Mammary microvascular endothelial cell (primary cell): ENCODE measurements around the gene RRP8. TPM values are rescaled to one million over a fixed set of nuclear protein-coding genes. Genes with fewer than 3 reads are reported as not detected.

ENCODE experiments used
- total RNA-seq: library from RNA; depleted of rRNA; stranded (reverse); fragments of >200 nt; gene quantifications from 2 replicates; pipeline ENCODE4 v1.2.3, GENCODE V29; 2015

Gene RRP8
- total RNA-seq, result 17.4 and 19.6 TPM in 2 replicates

DNA sequence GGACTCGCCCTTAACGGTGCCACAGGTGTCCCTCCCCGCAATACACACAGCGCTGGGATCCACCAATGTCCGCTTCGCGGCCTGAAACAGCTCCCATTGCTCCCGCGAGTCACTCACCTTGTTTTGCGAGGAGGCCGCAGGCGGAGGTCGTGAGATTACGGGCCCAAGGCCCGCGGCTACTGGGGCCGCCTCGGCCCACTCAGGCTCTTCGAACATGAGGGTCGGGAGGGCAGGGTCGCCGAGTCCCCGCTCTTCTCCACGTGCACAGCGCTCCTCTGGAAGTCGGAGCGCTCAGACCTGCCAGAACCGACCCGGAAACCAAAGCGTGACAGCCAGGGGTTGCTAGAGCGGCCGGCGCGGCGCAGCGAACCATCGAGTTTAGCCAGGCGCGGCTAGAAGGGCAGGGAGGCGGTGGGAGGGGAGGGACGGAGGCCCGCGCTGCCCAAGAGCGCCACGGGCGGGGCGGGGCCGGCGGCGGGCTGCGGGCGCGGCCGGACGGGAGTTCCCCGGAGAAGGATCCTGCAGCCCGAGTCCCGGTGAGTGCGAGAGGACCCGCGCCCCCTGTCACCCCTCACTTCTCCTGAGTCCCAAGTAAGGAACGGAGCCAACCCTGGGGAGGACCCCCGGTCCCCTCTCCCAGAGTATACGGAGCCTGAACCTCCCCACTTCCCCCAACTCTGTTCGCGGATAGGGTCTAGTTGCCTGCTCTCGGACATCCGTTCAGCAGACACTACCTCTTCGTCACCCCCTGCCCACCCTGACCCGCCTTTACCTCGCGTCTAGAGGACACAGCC lies at the start of gene RRP8, which contains the start of gene ILK:
Gene RRP8 (minus strand): TSS at position 330 of the 794 bp plus-strand sequence. CDS start 114 bp downstream, at position 216.
Gene ILK (plus strand): TSS at position 488 of the 794 bp plus-strand sequence. CDS start 498 bp downstream, outside the sequence.

GRCh38 chr11:6619004-6619745 lies 15.8 kb upstream of the RRP8 start, which contains the start of gene TPP1:
TSS of gene TPP1 (minus strand) at chr11:6619422. CDS start at chr11:6619400, 22 bp downstream.

DNA sequence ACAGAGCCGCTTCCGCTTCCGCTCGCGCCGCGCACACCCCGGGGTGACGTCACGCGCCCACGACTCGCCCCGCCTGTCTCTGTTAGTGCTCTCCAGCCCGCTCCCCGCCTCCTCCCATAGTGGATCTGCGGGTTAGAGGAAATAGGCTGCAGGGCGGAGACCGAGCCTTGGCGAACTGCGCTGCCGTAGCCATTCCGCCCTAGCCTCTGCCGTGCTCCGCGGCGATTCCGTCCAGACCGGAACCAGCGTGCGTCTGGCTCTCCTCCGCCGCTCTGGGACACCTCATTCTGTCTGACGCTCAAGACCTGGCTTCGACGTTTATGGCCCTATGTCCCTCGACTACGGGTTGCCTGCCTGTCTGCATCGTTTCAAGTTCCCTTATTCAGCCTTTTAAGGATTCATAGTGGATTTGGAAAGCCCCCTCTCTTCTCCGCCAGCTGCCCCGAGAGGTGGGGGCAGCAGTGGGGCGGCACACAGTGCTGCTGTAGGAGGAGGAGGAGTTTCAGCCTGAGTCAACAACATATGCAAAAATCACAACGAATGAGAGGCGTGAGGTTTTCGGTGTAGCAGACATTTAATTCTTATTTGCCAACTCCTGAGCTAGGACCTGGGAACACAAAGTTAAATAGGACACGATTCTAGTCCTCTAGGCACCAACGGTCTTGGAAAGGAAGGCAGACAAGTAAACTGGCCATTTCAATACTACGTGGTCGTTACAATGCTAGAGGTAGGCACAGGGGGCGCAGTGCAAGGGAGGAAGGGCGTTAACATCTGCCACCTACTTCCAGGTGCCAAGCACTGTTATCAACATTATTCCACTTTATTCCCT lies 9.0 kb upstream of the RRP8 start, which contains the start of gene TAF10:
Gene TAF10 (minus strand): TSS at position 4 of the 829 bp plus-strand sequence. CDS start 27 bp downstream, outside the sequence.

Other genes starting within 250 kb of the RRP8 start
- gene SMPD1, start 213.1 kb downstream of the RRP8 start, total RNA-seq, result 49.5 and 55.6 TPM in 2 replicates
- gene APBB1, start 184.5 kb downstream of the RRP8 start, total RNA-seq, result 34.8 and 38.8 TPM in 2 replicates
- gene HPX, start 162.6 kb downstream of the RRP8 start, total RNA-seq, result 0.27 TPM in 1 of 2 replicates, not detected in the other
- 14.1 and 18.9 TPM in 2 replicates for gene TRIM3, start 129.7 kb downstream of the RRP8 start, total RNA-seq
- gene ARFIP2, start 122.3 kb downstream of the RRP8 start, total RNA-seq, result 33.8 and 38.9 TPM in 2 replicates
- gene TIMM10B, start 122.1 kb downstream of the RRP8 start, total RNA-seq, result 20.7 and 28.3 TPM in 2 replicates
- gene DNHD1, start 106.3 kb downstream of the RRP8 start, total RNA-seq, result 0.47 and 2.3 TPM in 2 replicates
- 179 and 196 TPM in 2 replicates for gene ILK, start 158 bp upstream of the RRP8 start, total RNA-seq
- gene TAF10, start 8.6 kb upstream of the RRP8 start, total RNA-seq, result 37.4 and 42.3 TPM in 2 replicates
- gene TPP1, start 15.8 kb upstream of the RRP8 start, total RNA-seq, result 51.3 and 99.0 TPM in 2 replicates
- gene DCHS1, start 52.2 kb upstream of the RRP8 start, total RNA-seq, result 22.5 and 23.9 TPM in 2 replicates
- gene MRPL17, start 79.7 kb upstream of the RRP8 start, total RNA-seq, result 99.3 and 103 TPM in 2 replicates
- not detected in 2 replicates for gene OR2AG2, start 168.4 kb upstream of the RRP8 start, total RNA-seq
- not detected in 2 replicates for gene OR2AG1, start 179.4 kb upstream of the RRP8 start, total RNA-seq
- gene OR6A2, start 196.1 kb upstream of the RRP8 start, total RNA-seq, result 0.07 TPM in 1 of 2 replicates, not detected in the other
- not detected in 2 replicates for gene OR10A5, start 242.1 kb upstream of the RRP8 start, total RNA-seq